ENCODE results near the gene MLPH. TPM values are rescaled to one million over a fixed set of nuclear protein-coding genes. Genes with fewer than 3 reads are reported as not detected.

MLPH gene
- total and polyA plus RNA-seq, 4 donors: 1.6 to 25.9 (median 22.3) TPM

DNA sequence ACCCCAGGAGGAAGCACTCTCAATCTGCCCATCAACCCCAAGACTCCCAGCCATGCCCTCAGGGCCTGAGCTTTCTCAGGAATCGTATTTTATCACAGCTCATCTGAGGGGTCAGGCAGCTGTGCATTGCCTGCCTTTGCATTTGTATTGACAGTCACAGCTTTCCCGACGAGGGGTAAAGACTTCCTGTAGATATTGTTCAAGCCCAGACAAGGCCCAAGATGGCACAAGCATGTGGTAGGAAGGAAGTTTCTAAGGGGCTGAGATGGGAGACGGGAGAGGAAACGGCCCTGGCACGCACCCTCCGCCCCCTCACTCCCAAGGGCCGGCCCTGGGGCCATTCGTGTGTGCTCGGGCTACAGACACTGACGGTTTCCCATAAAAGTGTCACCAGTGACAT is 45.1 kb downstream of the MLPH start:
- H3K36me3 ChIP-seq (ENCODE audit: control insufficient read depth in 4 of 4, insufficient read depth in 3 of 4, low read depth in 1 of 4, low read length in 3 of 4): peaks cover 4 to 12% (median 7%) of the 10 kb centered on the region in 4 donors
- no peak overlapping the region for H3K9ac ChIP-seq (ENCODE audit: low read depth in 1 of 2, low read length in 2 of 2)
- H3K4me1 ChIP-seq (ENCODE audit: control insufficient read depth in 4 of 4, insufficient read depth in 4 of 4, low read length in 3 of 4): no peaks in the 10 kb centered on the region
- DNase-seq (ENCODE audit: low spot score): no peak
- H3K27me3 ChIP-seq (ENCODE audit: control insufficient read depth in 4 of 4, insufficient read depth in 4 of 4, low read length in 3 of 4): no peaks in the 10 kb centered on the region
- no peak overlapping the region for H3K4me3 ChIP-seq (ENCODE audit: low read depth in 1 of 3, low read length in 3 of 3)
- TF ChIP-seq SP1 (IDR thresholded peaks at IDR 0.05) (no peak), GABPA (IDR thresholded peaks at IDR 0.05 in 1 of 2, conservative IDR thresholded peaks at IDR 0.05 in 1 of 2) (no peak), HNF4A (conservative IDR thresholded peaks at IDR 0.05) (no peak), JUND (IDR thresholded peaks at IDR 0.05) (no peak), EGR1 (IDR thresholded peaks at IDR 0.05; ENCODE audit: low read depth in 2 of 2) (no peak), YY1 (IDR thresholded peaks at IDR 0.05) (no peak), ZBTB33 (IDR thresholded peaks at IDR 0.05) (no peak), TAF1 (conservative IDR thresholded peaks at IDR 0.05) (no peak), FOXA1 (IDR thresholded peaks at IDR 0.05) (no peak)
- TF ChIP-seq, protein P1, sequence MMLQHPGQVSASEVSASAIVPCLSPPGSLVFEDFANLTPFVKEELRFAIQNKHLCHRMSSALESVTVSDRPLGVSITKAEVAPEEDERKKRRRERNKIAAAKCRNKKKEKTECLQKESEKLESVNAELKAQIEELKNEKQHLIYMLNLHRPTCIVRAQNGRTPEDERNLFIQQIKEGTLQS (IDR thresholded peaks at IDR 0.05): no peak
- TF ChIP-seq, protein P2, sequence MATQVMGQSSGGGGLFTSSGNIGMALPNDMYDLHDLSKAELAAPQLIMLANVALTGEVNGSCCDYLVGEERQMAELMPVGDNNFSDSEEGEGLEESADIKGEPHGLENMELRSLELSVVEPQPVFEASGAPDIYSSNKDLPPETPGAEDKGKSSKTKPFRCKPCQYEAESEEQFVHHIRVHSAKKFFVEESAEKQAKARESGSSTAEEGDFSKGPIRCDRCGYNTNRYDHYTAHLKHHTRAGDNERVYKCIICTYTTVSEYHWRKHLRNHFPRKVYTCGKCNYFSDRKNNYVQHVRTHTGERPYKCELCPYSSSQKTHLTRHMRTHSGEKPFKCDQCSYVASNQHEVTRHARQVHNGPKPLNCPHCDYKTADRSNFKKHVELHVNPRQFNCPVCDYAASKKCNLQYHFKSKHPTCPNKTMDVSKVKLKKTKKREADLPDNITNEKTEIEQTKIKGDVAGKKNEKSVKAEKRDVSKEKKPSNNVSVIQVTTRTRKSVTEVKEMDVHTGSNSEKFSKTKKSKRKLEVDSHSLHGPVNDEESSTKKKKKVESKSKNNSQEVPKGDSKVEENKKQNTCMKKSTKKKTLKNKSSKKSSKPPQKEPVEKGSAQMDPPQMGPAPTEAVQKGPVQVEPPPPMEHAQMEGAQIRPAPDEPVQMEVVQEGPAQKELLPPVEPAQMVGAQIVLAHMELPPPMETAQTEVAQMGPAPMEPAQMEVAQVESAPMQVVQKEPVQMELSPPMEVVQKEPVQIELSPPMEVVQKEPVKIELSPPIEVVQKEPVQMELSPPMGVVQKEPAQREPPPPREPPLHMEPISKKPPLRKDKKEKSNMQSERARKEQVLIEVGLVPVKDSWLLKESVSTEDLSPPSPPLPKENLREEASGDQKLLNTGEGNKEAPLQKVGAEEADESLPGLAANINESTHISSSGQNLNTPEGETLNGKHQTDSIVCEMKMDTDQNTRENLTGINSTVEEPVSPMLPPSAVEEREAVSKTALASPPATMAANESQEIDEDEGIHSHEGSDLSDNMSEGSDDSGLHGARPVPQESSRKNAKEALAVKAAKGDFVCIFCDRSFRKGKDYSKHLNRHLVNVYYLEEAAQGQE (IDR thresholded peaks at IDR 0.05): no peak
- no peaks in the 10 kb centered on the region for H3K9me3 ChIP-seq (ENCODE audit: control insufficient read depth in 4 of 4, low read length in 3 of 4)
- H3K27ac ChIP-seq (ENCODE audit: low read depth in 1 of 2, low read length in 2 of 2): no peak overlapping the region
- WGBS: 84% methylated on average over 11 of the region's 11 CpGs

DNA sequence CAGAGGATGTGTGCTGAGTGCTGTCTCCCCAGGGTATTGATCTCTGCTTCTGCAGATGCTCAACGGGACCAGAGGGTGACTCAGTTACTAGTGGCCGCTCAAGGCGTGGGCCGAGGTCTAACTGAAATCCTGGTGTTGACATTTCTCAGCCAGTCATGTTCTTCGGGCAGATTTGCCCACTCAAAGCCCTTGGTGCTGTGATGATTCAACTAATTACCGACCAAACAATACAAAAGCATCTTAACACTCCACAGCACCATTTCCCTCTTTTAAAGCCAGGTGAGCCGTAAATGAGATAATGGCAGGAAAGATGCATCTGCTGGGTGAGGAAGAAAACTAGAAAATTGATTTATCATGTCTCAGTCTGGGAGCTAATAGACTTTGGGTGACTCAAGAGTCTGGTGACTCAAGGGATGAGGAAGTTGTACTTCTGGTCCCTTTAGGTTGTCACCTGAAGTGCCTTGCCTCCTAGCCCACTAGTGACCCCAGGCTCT is 46.7 kb downstream of the MLPH start:
- Histone ChIP-seq H3K9ac (ENCODE audit: low read depth in 1 of 2, low read length in 2 of 2) (no peak overlapping the region), H3K27ac (ENCODE audit: low read depth in 1 of 2, low read length in 2 of 2) (no peak overlapping the region), H3K4me1 (ENCODE audit: control insufficient read depth in 4 of 4, insufficient read depth in 4 of 4, low read length in 3 of 4) (no peaks in the 10 kb centered on the region), H3K36me3 (ENCODE audit: control insufficient read depth in 4 of 4, insufficient read depth in 3 of 4, low read depth in 1 of 4, low read length in 3 of 4) (peaks cover 3 to 5% (median 4%) of the 10 kb centered on the region in 4 donors), H3K4me3 (ENCODE audit: low read depth in 1 of 3, low read length in 3 of 3) (no peak overlapping the region), H3K9me3 (ENCODE audit: control insufficient read depth in 4 of 4, low read length in 3 of 4) (no peaks in the 10 kb centered on the region), H3K27me3 (ENCODE audit: control insufficient read depth in 4 of 4, insufficient read depth in 4 of 4, low read length in 3 of 4) (no peaks in the 10 kb centered on the region)
- 93% methylated on average over 7 of the region's 7 CpGs for WGBS
- no peak for DNase-seq (ENCODE audit: low spot score)
- TF ChIP-seq YY1 (IDR thresholded peaks at IDR 0.05): no peak
- TF ChIP-seq FOXA1 (IDR thresholded peaks at IDR 0.05): no peak
- TF ChIP-seq CTCF (IDR thresholded peaks at IDR 0.05; ENCODE audit: low read depth, low read length, missing input control): no peak
- no peak for TF ChIP-seq HNF4A (conservative IDR thresholded peaks at IDR 0.05)
- TF ChIP-seq HNF4G (IDR thresholded peaks at IDR 0.05): no peak
- TF ChIP-seq, protein P3, sequence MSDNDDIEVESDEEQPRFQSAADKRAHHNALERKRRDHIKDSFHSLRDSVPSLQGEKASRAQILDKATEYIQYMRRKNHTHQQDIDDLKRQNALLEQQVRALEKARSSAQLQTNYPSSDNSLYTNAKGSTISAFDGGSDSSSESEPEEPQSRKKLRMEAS (IDR thresholded peaks at IDR 0.05): no peak
- TF ChIP-seq FOXA2 (IDR thresholded peaks at IDR 0.05): no peak
- TF ChIP-seq NR2F2 (IDR thresholded peaks at IDR 0.05): no peak
- no peak for TF ChIP-seq RAD21 (IDR thresholded peaks at IDR 0.05)
- no peak for TF ChIP-seq TAF1 (conservative IDR thresholded peaks at IDR 0.05)
- TF ChIP-seq, protein P2 (IDR thresholded peaks at IDR 0.05): no peak
- TF ChIP-seq GABPA (IDR thresholded peaks at IDR 0.05 in 1 of 2, conservative IDR thresholded peaks at IDR 0.05 in 1 of 2): no peak
- TF ChIP-seq SP1 (IDR thresholded peaks at IDR 0.05): no peak
- TF ChIP-seq EGR1 (IDR thresholded peaks at IDR 0.05; ENCODE audit: low read depth in 2 of 2): no peak
- TF ChIP-seq ZBTB33 (IDR thresholded peaks at IDR 0.05): no peak
- TF ChIP-seq, protein P1 (IDR thresholded peaks at IDR 0.05): no peak
- TF ChIP-seq JUND (IDR thresholded peaks at IDR 0.05): no peak
